ENCODE measurements around the gene RAB4B. TPM values are rescaled to one million over a fixed set of nuclear protein-coding genes. Genes with fewer than 3 reads are reported as not detected.

The RAB4B gene
- 15.1 to 20.6 TPM (median 18.3 TPM) in 5 replicates for total RNA-seq (2022; extraction: Qiagen RNA extraction; ENCODE audit: low read depth)

GRCh38 chr19:40777937-40778705 lies at the start of gene RAB4B:
TSS of gene RAB4B (plus strand) at chr19:40778247. CDS start at chr19:40778376, 129 bp downstream.

GRCh38 chr19:40750058-40750873 lies 27.8 kb upstream of the RAB4B start, which contains the start of gene ACTMAP:
TSS of gene ACTMAP (minus strand) at chr19:40750477. CDS start at chr19:40749803, 674 bp downstream.

GRCh38 chr19:40750874-40751537 lies 27.0 kb upstream of the RAB4B start, which contains the start of gene SNRPA:
TSS of gene SNRPA (plus strand) at chr19:40751203. CDS start at chr19:40751409, 206 bp downstream.

GRCh38 chr19:40774916-40775631 lies 3.0 kb upstream of the RAB4B start, which contains the start of gene MIA:
TSS of gene MIA (plus strand) at chr19:40775521. CDS start at chr19:40775543, 22 bp downstream.

GRCh38 chr19:40798683-40799557 lies 20.9 kb downstream of the RAB4B start, which contains the start of gene EGLN2:
TSS of gene EGLN2 (plus strand) at chr19:40799191. CDS start at chr19:40800573, 1,382 bp downstream.

Other genes with a start within 250 kb of the RAB4B start
- 121 to 152 TPM (median 134 TPM) in 5 replicates for gene SHKBP1, start 201.4 kb upstream of the RAB4B start, total RNA-seq (2022; extraction: Qiagen RNA extraction; ENCODE audit: low read depth)
- gene LTBP4, start 176.9 kb upstream of the RAB4B start, total RNA-seq (2022; extraction: Qiagen RNA extraction; ENCODE audit: low read depth) = 46.1 to 67.2 TPM (median 60.0 TPM) in 5 replicates
- gene NUMBL, start 87.6 kb upstream of the RAB4B start, total RNA-seq (2022; extraction: Qiagen RNA extraction; ENCODE audit: low read depth) = 57.1 to 72.3 TPM (median 58.4 TPM) in 5 replicates
- 62.6 to 72.2 TPM (median 69.9 TPM) in 5 replicates for gene COQ8B, start 61.4 kb upstream of the RAB4B start, total RNA-seq (2022; extraction: Qiagen RNA extraction; ENCODE audit: low read depth)
- 17.8 to 18.8 TPM (median 18.5 TPM) in 5 replicates for gene ITPKC, start 61.1 kb upstream of the RAB4B start, total RNA-seq (2022; extraction: Qiagen RNA extraction; ENCODE audit: low read depth)
- 16.4 to 19.7 TPM (median 18.4 TPM) in 5 replicates for gene ACTMAP, start 27.8 kb upstream of the RAB4B start, total RNA-seq (2022; extraction: Qiagen RNA extraction; ENCODE audit: low read depth)
- gene SNRPA, start 27.0 kb upstream of the RAB4B start, total RNA-seq (2022; extraction: Qiagen RNA extraction; ENCODE audit: low read depth) = 140 to 190 TPM (median 160 TPM) in 5 replicates
- gene MIA, start 2.7 kb upstream of the RAB4B start, total RNA-seq (2022; extraction: Qiagen RNA extraction; ENCODE audit: low read depth) = not detected in 5 replicates
- 72.5 to 87.8 TPM (median 80.5 TPM) in 5 replicates for gene EGLN2, start 20.9 kb downstream of the RAB4B start, total RNA-seq (2022; extraction: Qiagen RNA extraction; ENCODE audit: low read depth)
- gene CYP2A6, start 72.2 kb downstream of the RAB4B start, total RNA-seq (2022; extraction: Qiagen RNA extraction; ENCODE audit: low read depth) = 0.08 TPM in 1 of 5 replicates, not detected in the others
- gene CYP2A7, start 104.0 kb downstream of the RAB4B start, total RNA-seq (2022; extraction: Qiagen RNA extraction; ENCODE audit: low read depth) = not detected in 5 replicates
- 0.05 to 0.07 TPM in 2 of 5 replicates, not detected in the others for gene CYP2B6, start 213.0 kb downstream of the RAB4B start, total RNA-seq (2022; extraction: Qiagen RNA extraction; ENCODE audit: low read depth)